Measurements from ENCODE around the gene PYHIN1. TPM values are rescaled to one million over a fixed set of nuclear protein-coding genes. Genes with fewer than 3 reads are reported as not detected.

PYHIN1 gene
- polyA plus RNA-seq, 10 donors, result 0.10 to 3.5 (median 0.37) TPM; not detected in 3

- no peak for DNase-seq
These were observed 82.7 kb downstream of the PYHIN1 start for GRCh38 chr1:159014003-159014571.

- DNase-seq, result no peak
These were observed 83.5 kb downstream of the PYHIN1 start for GRCh38 chr1:159014851-159015250.

- peak; percentile 36 to 56 (median 54) for DNase-seq
These were observed 84.1 kb downstream of the PYHIN1 start for GRCh38 chr1:159015440-159015909.

- no peak for DNase-seq
These were observed 92.4 kb downstream of the PYHIN1 start for GRCh38 chr1:159023723-159024122.

GRCh38 chr1:159025043-159025442, 93.7 kb downstream of the PYHIN1 start:
- DNase-seq, result no peak

Other genes with a start within 250 kb of the PYHIN1 start
- gene SPTA1, start 244.8 kb upstream of the PYHIN1 start, polyA plus RNA-seq (ENCODE audit: insufficient read length in 10 of 10), result 1 to 10 TPM; 1.4 to 8.1 (median 3.3) TPM
- not detected for gene OR6K2, start 230.9 kb upstream of the PYHIN1 start, polyA plus RNA-seq (ENCODE audit: insufficient read length in 10 of 10)
- not detected for gene OR6K3, start 210.8 kb upstream of the PYHIN1 start, polyA plus RNA-seq (ENCODE audit: insufficient read length in 10 of 10)
- gene OR6K6, start 176.8 kb upstream of the PYHIN1 start, polyA plus RNA-seq (ENCODE audit: insufficient read length in 10 of 10), result not detected
- not detected for gene OR6N1, start 159.4 kb upstream of the PYHIN1 start, polyA plus RNA-seq (ENCODE audit: insufficient read length in 10 of 10)
- gene OR6N2, start 150.3 kb upstream of the PYHIN1 start, polyA plus RNA-seq (ENCODE audit: insufficient read length in 10 of 10), result not detected
- gene MNDA, start 100.2 kb upstream of the PYHIN1 start, polyA plus RNA-seq (ENCODE audit: insufficient read length in 10 of 10), result 1 to 10 TPM; 2.4 to 8.5 (median 4.4) TPM
- 10 to 100 TPM; 36.8 to 57.7 (median 40.5) TPM for gene IFI16, start 78.4 kb downstream of the PYHIN1 start, polyA plus RNA-seq (ENCODE audit: insufficient read length in 10 of 10)
- gene AIM2, start 145.2 kb downstream of the PYHIN1 start, polyA plus RNA-seq (ENCODE audit: insufficient read length in 10 of 10), result under 1 TPM in 8 of 10 donors, not detected in 2; 0.15 to 0.82 (median 0.38) TPM
- gene CADM3, start 240.1 kb downstream of the PYHIN1 start, polyA plus RNA-seq (ENCODE audit: insufficient read length in 10 of 10), result 1 to 10 TPM in 3 of 10 donors, under 1 TPM in 7; 0.17 to 1.5 (median 0.62) TPM

Measured in muscle of back (tissue), 11 donors.